ENCODE data around the gene FOXN1.
"Not testable (repeated sequence)": the region's sequence is repeated elsewhere in the genome, so short reads cannot be mapped to it uniquely, and the experiment has no call there.

FOXN1 gene

GRCh38 chr17:28521311-28522085 lies 15.3 kb downstream of the FOXN1 start:
- no peaks in the 10 kb centered on the region for H3K9me3 ChIP-seq
- H3K27ac ChIP-seq = no peak overlapping the region
- TF ChIP-seq CTCF (IDR thresholded peaks at IDR 0.05) = no peak
- H3K4me1 ChIP-seq (ENCODE audit: control insufficient read depth in 1 of 2, insufficient read depth in 1 of 2, low read depth in 1 of 2, low read length in 1 of 2) = no peaks in the 10 kb centered on the region
- H3K36me3 ChIP-seq = no peaks in the 10 kb centered on the region
- H3K27me3 ChIP-seq = peaks cover 5% of the 10 kb centered on the region
- no peak overlapping the region for H3K4me3 ChIP-seq (ENCODE audit: low read depth in 1 of 2, low read length in 1 of 2)

- H3K36me3 ChIP-seq; H3K4me3 ChIP-seq (ENCODE audit: low read depth in 1 of 2, low read length in 1 of 2); H3K27ac ChIP-seq; H3K27me3 ChIP-seq; H3K9me3 ChIP-seq; H3K4me1 ChIP-seq (ENCODE audit: control insufficient read depth in 1 of 2, insufficient read depth in 1 of 2, low read depth in 1 of 2, low read length in 1 of 2): not testable (repeated sequence)
Measured at GRCh38 chr17:28522281-28522680, 16.1 kb downstream of the FOXN1 start.

GRCh38 chr17:28523186-28523585 lies 17.0 kb downstream of the FOXN1 start:
- peaks cover 5% of the 10 kb centered on the region for H3K27me3 ChIP-seq
- no peak for TF ChIP-seq CTCF (IDR thresholded peaks at IDR 0.05)
- no peaks in the 10 kb centered on the region for H3K36me3 ChIP-seq
- no peaks in the 10 kb centered on the region for H3K9me3 ChIP-seq
- no peak overlapping the region for H3K27ac ChIP-seq
- H3K4me3 ChIP-seq (ENCODE audit: low read depth in 1 of 2, low read length in 1 of 2) = no peak overlapping the region
- no peaks in the 10 kb centered on the region for H3K4me1 ChIP-seq (ENCODE audit: control insufficient read depth in 1 of 2, insufficient read depth in 1 of 2, low read depth in 1 of 2, low read length in 1 of 2)

GRCh38 chr17:28523876-28524275 lies 17.7 kb downstream of the FOXN1 start:
- Histone ChIP-seq H3K4me1 (ENCODE audit: control insufficient read depth in 1 of 2, insufficient read depth in 1 of 2, low read depth in 1 of 2, low read length in 1 of 2) (no peaks in the 10 kb centered on the region), H3K27me3 (peaks cover 2% of the 10 kb centered on the region), H3K4me3 (ENCODE audit: low read depth in 1 of 2, low read length in 1 of 2) (no peak overlapping the region), H3K9me3 (no peaks in the 10 kb centered on the region), H3K27ac (no peak overlapping the region), H3K36me3 (no peaks in the 10 kb centered on the region)
- TF ChIP-seq CTCF (IDR thresholded peaks at IDR 0.05) = no peak

GRCh38 chr17:28524476-28525424 lies 18.6 kb downstream of the FOXN1 start:
- Histone ChIP-seq H3K4me1 (ENCODE audit: control insufficient read depth in 1 of 2, insufficient read depth in 1 of 2, low read depth in 1 of 2, low read length in 1 of 2) (no peaks in the 10 kb centered on the region), H3K9me3 (no peaks in the 10 kb centered on the region), H3K4me3 (ENCODE audit: low read depth in 1 of 2, low read length in 1 of 2) (no peak overlapping the region), H3K27ac (no peak overlapping the region), H3K36me3 (no peaks in the 10 kb centered on the region), H3K27me3 (no peaks in the 10 kb centered on the region)
- no peak for TF ChIP-seq CTCF (IDR thresholded peaks at IDR 0.05)

- no peaks in the 10 kb centered on the region for H3K4me1 ChIP-seq (ENCODE audit: control insufficient read depth in 1 of 2, insufficient read depth in 1 of 2, low read depth in 1 of 2, low read length in 1 of 2)
Measured at GRCh38 chr17:28526381-28526780, 20.2 kb downstream of the FOXN1 start.

More at GRCh38 chr17:28526381-28526780, 20.2 kb downstream of the FOXN1 start:
- Histone ChIP-seq H3K9me3 (no peaks in the 10 kb centered on the region), H3K36me3 (no peaks in the 10 kb centered on the region), H3K27me3 (no peaks in the 10 kb centered on the region), H3K27ac (no peak overlapping the region), H3K4me3 (ENCODE audit: low read depth in 1 of 2, low read length in 1 of 2) (no peak overlapping the region)
- no peak for TF ChIP-seq CTCF (IDR thresholded peaks at IDR 0.05)
